HepG2 (cell line): ENCODE measurements around the gene PXDC1. TPM values are rescaled to one million over a fixed set of nuclear protein-coding genes. Genes with fewer than 3 reads are reported as not detected.

Experiments used
- CEBPG ChIP-seq: IDR thresholded peaks from 2 replicates; pipeline ENCODE4 v1.6.1; 2016
- CERS6 ChIP-seq: sonication (generic); formaldehyde crosslinking; IDR thresholded peaks from 2 replicates; pipeline ENCODE4 v1.5.0; 2020; ENCODE audit warnings: missing genetic modification reagents
- EEA1 ChIP-seq: sonication (generic); formaldehyde crosslinking; IDR thresholded peaks from 2 replicates; pipeline ENCODE4 v1.5.1; 2020; ENCODE audit warnings: mild to moderate bottlenecking, missing genetic modification reagents, borderline replicate concordance
- FOXC1 ChIP-seq: sonication (generic); formaldehyde crosslinking; IDR thresholded peaks from 2 replicates; pipeline ENCODE4 v1.8.0; 2022; ENCODE audit warnings: mild to moderate bottlenecking, missing genetic modification reagents, borderline replicate concordance
- FOXK1 ChIP-seq: sonication (generic); formaldehyde crosslinking; IDR thresholded peaks from 2 replicates; pipeline ENCODE4 v1.4.0; 2020; ENCODE audit warnings: low read depth, missing genetic modification reagents, borderline replicate concordance
- HINFP ChIP-seq: sonication (generic); formaldehyde crosslinking; IDR thresholded peaks from 2 replicates; pipeline ENCODE4 v1.4.0; 2020; ENCODE audit warnings: low read depth, mild to moderate bottlenecking, missing genetic modification reagents
- HNF4G ChIP-seq, 2 experiments: sonication (generic) in 1 of 2; formaldehyde crosslinking in 1 of 2; IDR thresholded peaks; 2 replicates each; pipeline versions ENCODE4 v1.4.0 to v1.6.1; 2011 to 2020; ENCODE audit warnings: borderline replicate concordance in 2 of 2, low read depth in 2 of 2, mild to moderate bottlenecking in 2 of 2, low read length in 1 of 2, missing genetic modification reagents in 1 of 2, moderate library complexity in 1 of 2
- NFKBIZ ChIP-seq: IDR thresholded peaks from 2 replicates; pipeline ENCODE4 v1.6.1; 2018; ENCODE audit warnings: missing genetic modification reagents, missing compliant biosample characterization
- RAD51 ChIP-seq: fragments of 450-650 bp; IDR thresholded peaks from 2 replicates; pipeline ENCODE4 v1.6.1; 2016; ENCODE audit warnings: borderline replicate concordance
- RXRB ChIP-seq: IDR thresholded peaks from 2 replicates; pipeline ENCODE4 v1.6.1; 2016; ENCODE audit warnings: borderline replicate concordance, missing genetic modification reagents, missing compliant biosample characterization
- SSRP1 ChIP-seq: IDR thresholded peaks from 2 replicates; pipeline ENCODE4 v1.6.1; 2016; ENCODE audit warnings: control low read depth
- TOE1 ChIP-seq: sonication (generic); formaldehyde crosslinking; IDR thresholded peaks from 2 replicates; pipeline ENCODE4 v1.4.0; 2020; ENCODE audit warnings: mild to moderate bottlenecking, missing genetic modification reagents
- YEATS2 ChIP-seq: sonication (generic); formaldehyde crosslinking; IDR thresholded peaks from 2 replicates; pipeline ENCODE4 v1.4.0; 2020; ENCODE audit warnings: missing genetic modification reagents, borderline replicate concordance
- ZBTB38 ChIP-seq: sonication (generic); formaldehyde crosslinking; IDR thresholded peaks from 2 replicates; pipeline ENCODE4 v1.5.1; 2020; ENCODE audit warnings: mild to moderate bottlenecking, missing genetic modification reagents
- ZNF329 ChIP-seq: sonication (generic); formaldehyde crosslinking; IDR thresholded peaks from 2 replicates; pipeline ENCODE4 v1.9.0; 2021; ENCODE audit warnings: low read depth, mild to moderate bottlenecking, missing genetic modification reagents
- polyA plus RNA-seq, 8 experiments: library from polyadenylated mRNA; depleted of rRNA in 3 of 8; stranded (reverse) in 7 of 8; unstranded in 1 of 8; fragments of >200 nt; fragmentation: Illumina TruSeq in 4 of 8; extraction: Trizol in 4 of 8; gene quantifications; 2 replicates each; pipeline versions ENCODE4 v1.2.1 to v1.2.3, GENCODE V29; 2011 to 2016; ENCODE audit warnings: low read depth in 4 of 8, missing spikeins in 1 of 8, mixed read lengths in 1 of 8; ENCODE audit not compliant: insufficient read depth in 1 of 8
- total RNA-seq, 5 experiments: library from RNA; depleted of rRNA; stranded (reverse); fragments of >200 nt; fragmentation: Illumina TruSeq; extraction: Trizol; gene quantifications; 2 replicates each; pipeline ENCODE4 v1.2.3, GENCODE V29; 2016; ENCODE audit warnings: low read depth in 1 of 5

The PXDC1 gene
- total and polyA plus RNA-seq, 2 of the 13 experiments (the other 11 are each of a cell fraction or from before 2014, with no cell fraction given), result 32.4 to 34.7 TPM

- TF ChIP-seq SSRP1 (CRISPR knock-in tag), result no peak
- TF ChIP-seq HNF4G (IDR thresholded peaks at IDR 0.05; ENCODE audit: borderline replicate concordance, low read depth, low read length), result no peak
- TF ChIP-seq HNF4G (CRISPR knock-in tag; IDR thresholded peaks at IDR 0.05; ENCODE audit: borderline replicate concordance, low read depth), result no peak
- TF ChIP-seq HINFP (CRISPR knock-in tag), result peak; percentile 54; the same call in 1 of the 2 replicates
- no peak for TF ChIP-seq RAD51
- TF ChIP-seq FOXK1 (CRISPR knock-in tag), result peak; percentile 26; the same call in 1 of the 2 replicates
- peak; percentile 60 for TF ChIP-seq RXRB (CRISPR knock-in tag)
- TF ChIP-seq NFKBIZ (CRISPR knock-in tag), result no peak
- no peak for TF ChIP-seq TOE1 (CRISPR knock-in tag)
- TF ChIP-seq FOXC1, result no peak
- 0 out of 2 replicates have a peak, but pooled peaks have one; percentile 60 for TF ChIP-seq EEA1 (CRISPR knock-in tag)
- TF ChIP-seq ZBTB38, result peak; percentile 69
- 0 out of 2 replicates have a peak, but pooled peaks have one; percentile 8 for TF ChIP-seq ZNF329 (CRISPR knock-in tag)
- TF ChIP-seq CERS6, result no peak
- peak; percentile 69 for TF ChIP-seq CEBPG (CRISPR knock-in tag)
- TF ChIP-seq YEATS2 (CRISPR knock-in tag), result no peak
Observed at GRCh38 chr6:3732345-3733141, 19.0 kb downstream of the PXDC1 start (continued).
